Effector CD4-positive, alpha-beta T cell (primary cell): ENCODE measurements around the gene ATP6AP1.
"Not testable (repeated sequence)": the region's sequence is repeated elsewhere in the genome, so short reads cannot be mapped to it uniquely, and the experiment has no call there.

Source experiments
- DNase-seq: peaks from one replicate; pipeline ENCODE4 v3.0.0-alpha.2; 2020
- total RNA-seq: gene quantifications from one replicate; lab custom pipeline; 2026; lab: John Stamatoyannopoulos, UW

ATP6AP1 gene, protein sequence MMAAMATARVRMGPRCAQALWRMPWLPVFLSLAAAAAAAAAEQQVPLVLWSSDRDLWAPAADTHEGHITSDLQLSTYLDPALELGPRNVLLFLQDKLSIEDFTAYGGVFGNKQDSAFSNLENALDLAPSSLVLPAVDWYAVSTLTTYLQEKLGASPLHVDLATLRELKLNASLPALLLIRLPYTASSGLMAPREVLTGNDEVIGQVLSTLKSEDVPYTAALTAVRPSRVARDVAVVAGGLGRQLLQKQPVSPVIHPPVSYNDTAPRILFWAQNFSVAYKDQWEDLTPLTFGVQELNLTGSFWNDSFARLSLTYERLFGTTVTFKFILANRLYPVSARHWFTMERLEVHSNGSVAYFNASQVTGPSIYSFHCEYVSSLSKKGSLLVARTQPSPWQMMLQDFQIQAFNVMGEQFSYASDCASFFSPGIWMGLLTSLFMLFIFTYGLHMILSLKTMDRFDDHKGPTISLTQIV
- 50.3 reads per million, percentile 68 among the genes with 10 or more reads in this experiment for total RNA-seq

DNA sequence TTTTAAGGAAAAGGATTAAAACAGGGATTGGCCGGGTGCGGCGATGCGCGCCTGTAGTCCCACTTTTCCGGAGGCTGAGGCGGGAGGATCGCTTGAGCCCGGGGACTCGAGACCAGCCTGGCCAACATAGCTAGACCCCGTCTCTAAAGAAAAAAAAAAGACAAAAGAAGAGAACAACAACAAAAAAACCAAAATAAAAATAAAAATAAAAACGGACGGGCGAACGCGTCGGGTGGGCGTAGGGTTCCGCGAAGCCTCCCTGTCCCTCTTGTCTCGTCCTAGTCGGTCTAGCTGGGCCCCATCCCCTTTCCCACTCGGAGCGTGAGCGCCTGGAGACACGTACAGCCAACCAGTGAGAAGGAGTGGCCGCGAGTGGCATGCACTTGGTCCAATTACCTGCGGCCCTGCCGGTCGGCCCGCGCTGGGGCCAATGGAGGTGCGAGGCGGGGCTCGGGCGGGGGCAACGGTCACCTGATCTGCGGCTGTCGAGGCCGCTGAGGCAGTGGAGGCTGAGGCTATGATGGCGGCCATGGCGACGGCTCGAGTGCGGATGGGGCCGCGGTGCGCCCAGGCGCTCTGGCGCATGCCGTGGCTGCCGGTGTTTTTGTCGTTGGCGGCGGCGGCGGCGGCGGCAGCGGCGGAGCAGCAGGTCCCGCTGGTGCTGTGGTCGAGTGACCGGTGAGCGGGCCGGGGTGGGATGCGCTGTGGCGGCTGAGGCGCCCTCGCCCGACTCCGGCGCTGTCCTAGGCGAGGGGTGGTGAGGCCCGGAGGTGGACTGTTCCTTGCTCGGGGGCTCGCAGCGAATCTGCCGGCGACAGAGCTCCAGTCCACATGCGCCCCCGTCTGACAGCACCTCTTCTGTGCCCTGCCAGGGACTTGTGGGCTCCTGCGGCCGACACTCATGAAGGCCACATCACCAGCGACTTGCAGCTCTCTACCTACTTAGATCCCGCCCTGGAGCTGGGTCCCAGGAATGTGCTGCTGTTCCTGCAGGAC lies at the start of gene ATP6AP1:
TSS of gene ATP6AP1 (plus strand) at position 502 of the 996 bp plus-strand sequence. CDS start at position 518, 16 bp downstream.
- peak; percentile 79 for DNase-seq

DNA sequence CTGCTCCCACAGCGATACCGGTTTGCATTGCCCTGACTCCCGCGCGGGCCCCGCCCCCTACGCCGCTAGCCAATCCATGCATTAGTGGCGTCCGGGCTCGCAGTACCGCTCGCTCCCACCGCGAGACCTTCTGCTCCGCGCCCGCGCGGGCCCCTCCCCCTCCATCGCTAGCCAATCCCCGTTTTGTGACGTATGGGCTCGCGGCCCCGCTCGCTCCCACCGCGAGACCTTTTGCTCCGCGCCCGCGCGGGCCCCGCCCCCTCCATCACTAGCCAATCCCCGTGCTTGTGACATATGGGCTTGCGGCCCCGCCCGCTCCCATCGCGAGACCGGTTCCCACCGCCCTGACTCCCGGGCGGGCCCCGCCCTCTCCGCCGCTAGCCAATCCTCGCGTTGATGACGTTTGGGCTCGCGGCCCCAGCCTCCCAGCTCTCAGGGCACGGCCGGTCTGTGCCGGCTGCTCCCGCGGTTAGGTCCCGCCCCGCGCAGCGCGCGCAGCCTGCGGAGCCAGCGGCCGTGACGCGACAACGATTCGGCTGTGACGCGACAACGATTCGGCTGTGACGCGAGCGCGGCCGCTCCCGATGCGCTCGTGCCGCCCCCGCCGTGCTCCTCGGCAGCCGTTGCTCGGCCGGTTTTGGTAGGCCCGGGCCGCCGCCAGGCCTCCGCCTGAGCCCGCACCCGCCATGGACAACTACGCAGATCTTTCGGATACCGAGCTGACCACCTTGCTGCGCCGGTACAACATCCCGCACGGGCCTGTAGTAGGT lies 49.5 kb upstream of the ATP6AP1 start, which contains the start of gene EMD:
TSS of gene EMD (plus strand) at position 497 of the 770 bp plus-strand sequence. CDS start at position 687, 190 bp downstream.
- DNase-seq: peak; percentile 93

DNA sequence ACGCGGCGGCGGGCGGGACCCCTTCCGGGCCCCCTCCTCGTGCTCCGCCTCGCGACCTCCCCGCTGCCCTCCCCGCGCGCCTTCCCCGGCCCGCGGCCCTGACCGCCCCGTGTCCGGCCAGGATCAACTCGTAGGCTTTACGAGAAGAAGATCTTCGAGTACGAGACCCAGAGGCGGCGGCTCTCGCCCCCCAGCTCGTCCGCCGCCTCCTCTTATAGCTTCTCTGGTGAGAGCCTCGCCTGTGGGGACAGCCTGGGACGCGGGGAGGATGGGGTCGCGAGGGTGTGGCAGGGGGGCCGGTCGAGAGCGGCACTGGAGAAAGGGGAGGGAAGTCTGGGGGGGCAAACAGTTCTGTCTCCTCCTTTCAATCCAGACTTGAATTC lies 48.9 kb upstream of the ATP6AP1 start:
- no peak for DNase-seq

DNA sequence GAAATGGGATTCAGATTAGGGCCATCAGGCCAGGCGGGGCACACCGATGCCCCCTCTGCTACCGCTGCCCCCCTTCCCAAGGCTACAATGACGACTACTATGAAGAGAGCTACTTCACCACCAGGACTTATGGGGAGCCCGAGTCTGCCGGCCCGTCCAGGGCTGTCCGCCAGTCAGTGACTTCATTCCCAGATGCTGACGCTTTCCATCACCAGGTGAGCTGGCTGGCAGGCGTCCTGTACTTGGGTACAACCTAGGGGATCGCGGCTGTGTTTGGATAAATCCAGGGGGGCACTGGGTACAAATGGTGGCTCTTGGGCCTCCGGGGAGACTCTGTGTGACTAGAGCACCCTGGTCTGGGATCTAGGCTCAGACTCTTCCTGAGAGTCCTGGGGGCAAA lies 48.3 kb upstream of the ATP6AP1 start:
- DNase-seq: no peak

DNA sequence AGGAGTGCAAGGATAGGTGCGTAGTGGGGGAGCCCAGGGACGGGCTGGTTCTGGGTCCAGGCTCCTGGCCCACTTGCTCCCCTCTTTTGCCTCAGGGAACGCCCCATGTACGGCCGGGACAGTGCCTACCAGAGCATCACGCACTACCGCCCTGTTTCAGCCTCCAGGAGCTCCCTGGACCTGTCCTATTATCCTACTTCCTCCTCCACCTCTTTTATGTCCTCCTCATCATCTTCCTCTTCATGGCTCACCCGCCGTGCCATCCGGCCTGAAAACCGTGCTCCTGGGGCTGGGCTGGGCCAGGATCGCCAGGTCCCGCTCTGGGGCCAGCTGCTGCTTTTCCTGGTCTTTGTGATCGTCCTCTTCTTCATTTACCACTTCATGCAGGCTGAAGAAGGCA lies 47.7 kb upstream of the ATP6AP1 start:
- DNase-seq: no peak

DNA sequence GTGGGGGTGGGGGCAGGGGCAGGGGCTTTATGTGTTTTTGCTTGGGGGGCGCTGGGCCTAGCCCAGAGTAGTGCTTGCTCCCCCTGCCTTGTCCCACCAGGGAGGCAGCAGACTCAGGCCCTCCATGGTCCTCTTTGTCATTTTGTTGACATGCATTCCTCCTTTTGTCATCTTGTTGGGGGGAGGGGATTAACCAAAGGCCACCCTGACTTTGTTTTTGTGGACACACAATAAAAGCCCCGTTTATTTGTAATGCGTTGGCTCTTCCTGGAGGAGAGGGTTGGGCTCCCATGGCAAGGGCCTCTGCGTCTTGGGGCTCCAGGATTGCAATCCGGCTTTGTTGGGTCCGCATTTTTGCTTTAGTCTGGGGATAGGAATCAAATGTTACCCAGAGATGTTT lies 47.2 kb upstream of the ATP6AP1 start:
- no peak for DNase-seq

DNA sequence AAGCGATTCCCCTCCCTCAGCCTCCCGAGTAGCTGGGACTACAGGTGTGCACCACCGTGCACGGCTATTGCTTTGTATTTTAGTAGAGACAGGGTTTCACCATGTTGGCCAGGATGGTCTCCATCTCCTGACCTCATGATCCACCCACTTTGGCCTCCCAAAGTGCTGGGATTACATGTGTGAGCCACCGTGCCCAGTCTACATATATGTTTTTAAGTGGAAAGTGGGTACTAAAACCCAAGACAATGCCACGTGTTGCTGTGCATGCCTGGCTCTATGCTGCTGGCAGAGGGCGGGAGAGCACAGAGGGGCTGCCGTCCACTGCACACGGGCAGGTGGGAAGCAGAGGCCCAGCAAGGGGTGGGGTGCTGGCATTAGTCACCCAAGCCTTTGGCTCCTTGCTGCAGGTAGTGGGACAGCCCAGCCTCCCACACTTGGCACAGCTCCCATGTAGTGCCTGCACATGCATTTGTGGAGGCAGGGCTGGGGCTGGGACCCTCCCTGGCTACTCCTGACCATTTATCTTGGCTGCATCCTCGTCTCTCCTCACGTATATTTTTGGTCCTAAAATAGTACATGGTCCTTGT lies 45.9 kb upstream of the ATP6AP1 start:
- no peak for DNase-seq

DNA sequence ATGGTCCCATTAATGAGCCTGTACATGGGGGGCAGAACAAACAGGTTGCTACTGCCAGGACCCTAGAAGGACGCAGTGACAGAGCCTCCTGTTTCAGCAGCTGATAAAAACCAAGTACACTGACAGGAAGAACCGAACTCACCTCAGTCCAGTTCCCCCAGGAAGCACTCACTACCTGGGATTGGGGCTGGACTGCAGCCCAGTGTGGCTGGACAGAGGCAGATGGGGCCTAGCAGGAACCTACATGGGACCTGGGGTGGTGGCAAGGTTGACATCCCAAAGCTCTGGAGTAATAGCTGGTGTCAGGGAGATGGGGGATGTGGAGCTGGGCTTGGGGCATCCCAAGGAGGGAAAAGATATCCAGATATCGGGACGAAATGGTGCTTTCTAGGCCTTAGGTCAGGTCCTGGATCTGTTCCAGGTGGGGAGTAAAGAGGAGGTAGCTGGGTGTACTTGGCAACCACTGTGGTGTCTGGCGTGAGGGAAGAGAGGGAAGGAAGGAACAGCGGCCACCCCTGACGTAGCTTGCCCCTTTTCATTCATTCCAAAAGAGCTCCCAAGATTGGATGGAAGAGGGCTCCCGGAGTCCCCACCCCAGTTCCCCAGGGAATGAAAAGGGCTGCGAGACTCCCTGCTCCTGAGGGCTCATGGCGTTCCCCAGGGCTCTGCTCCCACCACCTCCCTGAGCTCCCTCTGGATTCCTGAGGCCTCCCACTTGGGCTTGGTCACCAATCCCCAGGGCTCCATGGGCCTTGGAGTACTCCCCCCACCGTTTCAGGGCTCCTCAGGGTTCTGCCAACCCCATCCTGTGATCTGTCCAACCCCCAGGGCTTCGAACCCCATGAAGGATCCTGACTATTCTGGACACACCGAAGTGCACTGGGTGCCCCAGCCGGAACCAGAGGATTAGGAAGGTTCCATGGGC lies 44.9 kb upstream of the ATP6AP1 start:
- no peak for DNase-seq

DNA sequence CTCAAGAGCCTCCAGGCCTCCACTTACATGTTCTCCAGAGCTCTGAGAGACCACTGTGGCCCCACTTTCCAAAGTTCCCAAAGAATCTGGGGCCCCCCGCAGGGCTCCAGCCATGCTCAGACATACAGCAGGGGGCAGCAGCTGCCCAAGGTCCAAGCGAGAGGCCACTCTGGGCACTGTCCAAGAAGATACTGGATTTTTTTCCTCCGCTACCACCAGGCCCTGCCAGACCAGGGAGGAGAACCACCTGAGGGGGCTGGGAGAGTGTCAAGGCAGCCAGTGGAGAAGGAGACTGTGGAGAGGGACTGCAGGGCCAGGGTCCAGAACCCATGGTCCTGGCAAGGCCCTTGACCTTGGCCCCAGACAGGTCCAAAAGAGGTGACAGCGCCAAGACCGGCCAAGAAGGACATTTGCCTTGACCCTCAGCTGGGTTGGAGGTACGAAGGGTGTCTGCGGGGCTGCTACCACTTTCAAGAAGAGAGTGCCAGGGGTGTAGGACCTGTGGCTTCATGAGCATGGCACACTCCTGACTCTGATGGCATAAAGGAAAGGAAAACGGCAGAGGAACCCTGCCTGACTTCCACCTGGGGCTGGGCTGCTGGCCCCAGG lies 44.1 kb upstream of the ATP6AP1 start:
- DNase-seq: no peak

DNA sequence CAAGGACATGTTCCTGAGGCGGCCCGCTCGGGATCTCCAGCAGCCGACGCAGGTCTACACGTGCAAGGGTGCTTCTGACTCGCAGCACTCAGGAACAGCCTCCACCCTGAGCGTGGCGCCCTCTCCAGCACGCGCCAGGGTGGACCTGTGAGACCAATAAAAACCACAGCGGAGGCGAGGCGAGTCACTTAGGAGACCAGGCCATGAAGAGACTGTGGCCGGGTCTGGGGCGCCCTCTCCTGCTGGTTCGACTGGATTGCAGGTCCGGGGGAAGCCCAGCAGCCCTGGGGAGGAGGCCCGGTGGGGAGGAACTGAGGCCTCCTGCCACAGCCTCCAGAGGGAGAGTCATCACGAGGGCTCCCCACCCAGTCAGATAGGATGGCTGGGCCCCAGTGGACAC lies 40.4 kb upstream of the ATP6AP1 start:
- DNase-seq: not testable (repeated sequence)

DNA sequence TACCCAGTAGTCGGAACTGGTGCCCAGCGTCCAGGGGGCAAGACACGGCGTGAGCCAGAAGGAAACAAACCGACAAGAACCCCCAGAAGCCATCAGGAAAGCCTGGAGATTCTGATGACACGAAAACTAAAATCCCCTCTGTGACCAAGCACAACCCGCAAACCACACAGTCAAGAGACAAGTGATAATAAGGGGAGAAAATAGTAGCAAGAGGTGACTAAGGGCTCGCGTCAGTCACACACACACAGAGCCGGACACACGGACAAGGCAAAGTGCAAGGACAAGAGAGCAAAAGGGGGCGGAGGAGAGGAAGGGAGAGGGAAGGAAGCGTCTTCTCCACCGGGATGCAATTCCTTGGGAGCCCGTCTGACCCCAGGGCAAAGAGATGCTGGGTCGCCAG lies 39.8 kb upstream of the ATP6AP1 start:
- not testable (repeated sequence) for DNase-seq

DNA sequence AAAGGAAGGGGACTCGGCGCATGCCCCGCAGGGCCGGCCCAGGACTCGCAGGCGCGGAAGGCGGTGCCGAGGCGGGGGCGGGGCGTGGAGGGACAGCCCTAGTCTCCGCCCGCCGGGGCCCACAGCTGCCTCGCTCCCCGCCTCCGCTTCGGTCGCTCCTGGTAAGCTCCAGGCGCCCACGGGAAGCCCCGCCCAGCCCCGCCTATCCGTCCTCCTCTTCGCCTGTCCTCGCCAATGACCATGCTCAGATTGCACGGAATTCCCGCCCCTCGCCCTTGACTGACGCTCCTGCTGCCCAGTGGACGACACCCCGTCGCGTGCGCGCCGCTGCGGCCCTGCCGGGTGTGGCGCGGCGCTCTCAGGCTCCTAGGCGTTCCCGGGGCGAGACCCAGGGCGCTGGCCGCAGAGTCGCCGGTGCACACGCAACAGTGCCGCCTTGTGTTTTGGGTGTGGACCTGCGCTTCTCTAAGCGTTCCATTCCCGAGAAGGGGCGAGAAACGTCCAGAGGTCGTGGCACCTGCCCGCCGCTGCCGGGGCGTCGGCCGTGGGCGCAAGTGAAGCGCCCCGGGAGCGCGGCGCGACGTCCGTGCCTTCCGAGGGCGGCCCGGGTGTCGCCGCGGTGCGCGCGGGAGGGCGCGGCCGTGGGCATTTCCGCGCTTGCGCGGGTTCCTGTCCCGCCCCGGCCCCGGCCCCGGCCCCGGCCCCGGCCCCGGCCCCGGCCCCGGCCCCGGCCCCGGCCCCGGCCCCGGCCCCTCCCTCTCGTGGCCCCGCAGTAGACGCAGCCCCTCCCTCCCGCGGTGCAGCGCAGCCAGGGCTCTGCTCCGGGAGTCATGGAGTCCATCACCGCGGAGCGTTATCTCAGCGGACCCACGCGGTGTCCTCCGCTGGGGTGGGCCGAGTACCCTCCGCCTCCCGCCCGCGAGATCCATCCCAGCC lies 38.4 kb upstream of the ATP6AP1 start:
- DNase-seq: not testable (repeated sequence)

DNA sequence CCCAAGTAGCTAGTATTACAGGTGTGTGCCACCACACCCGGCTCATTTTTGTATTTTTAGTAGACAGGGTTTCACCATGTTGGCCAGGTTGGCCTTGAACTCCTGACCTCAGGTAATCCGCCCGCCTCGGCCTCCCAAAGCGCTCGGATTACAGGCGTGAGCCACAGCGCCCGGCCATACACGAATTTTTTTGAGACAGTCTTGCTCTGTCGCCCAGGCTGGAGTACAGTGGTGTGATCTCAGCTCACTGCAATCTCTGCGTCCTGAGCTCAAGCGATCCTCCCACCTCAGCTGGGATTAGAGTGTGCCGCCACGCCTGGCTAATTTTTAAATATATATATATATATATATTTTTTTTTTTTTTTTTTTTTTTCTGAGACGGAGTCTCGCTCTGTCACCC lies 32.1 kb upstream of the ATP6AP1 start:
- DNase-seq: not testable (repeated sequence)

DNA sequence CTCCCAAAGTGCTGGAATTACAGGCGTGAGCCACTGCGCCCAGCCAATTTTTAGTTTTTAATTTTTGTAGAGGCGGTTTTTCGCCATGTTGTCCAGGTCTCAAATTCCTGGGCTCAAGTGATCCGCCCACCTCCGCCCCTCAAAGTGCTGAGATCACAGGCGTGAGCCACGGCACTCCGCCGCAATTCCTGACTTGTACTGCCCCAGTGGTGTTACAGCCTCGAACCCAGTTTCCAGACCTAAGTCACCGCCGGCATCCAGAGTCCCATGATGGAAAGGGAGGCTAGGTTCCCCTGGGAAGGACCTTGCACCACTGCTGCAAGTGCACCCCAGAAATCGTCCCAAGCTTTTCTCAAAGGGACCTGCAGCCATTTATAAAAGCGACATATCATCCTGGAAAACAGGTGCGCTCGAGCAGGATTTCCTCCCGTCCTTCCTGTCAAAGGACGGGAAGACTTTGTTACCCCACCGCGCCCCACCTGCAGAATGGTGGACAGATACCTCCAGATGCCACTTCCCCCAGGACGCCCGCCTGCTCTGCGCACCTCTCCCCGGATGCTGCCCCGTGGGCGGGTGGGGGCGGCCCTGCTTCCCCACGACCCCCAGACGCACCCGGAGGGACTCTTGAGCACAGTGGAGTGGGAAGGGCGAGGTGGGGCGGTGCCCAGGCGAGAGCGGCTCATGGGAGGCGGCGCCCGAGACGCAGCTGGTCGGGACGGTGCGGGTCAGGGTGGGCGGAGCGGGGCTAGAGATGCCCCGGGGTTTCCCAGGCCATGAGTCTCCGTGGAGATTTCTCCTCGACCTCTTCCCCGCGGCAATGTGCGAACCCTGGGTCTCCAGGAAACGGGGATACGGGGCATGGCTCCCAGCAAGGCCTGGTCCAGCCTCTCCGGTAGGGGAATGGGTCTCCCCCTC lies 31.2 kb upstream of the ATP6AP1 start:
- no peak for DNase-seq

DNA sequence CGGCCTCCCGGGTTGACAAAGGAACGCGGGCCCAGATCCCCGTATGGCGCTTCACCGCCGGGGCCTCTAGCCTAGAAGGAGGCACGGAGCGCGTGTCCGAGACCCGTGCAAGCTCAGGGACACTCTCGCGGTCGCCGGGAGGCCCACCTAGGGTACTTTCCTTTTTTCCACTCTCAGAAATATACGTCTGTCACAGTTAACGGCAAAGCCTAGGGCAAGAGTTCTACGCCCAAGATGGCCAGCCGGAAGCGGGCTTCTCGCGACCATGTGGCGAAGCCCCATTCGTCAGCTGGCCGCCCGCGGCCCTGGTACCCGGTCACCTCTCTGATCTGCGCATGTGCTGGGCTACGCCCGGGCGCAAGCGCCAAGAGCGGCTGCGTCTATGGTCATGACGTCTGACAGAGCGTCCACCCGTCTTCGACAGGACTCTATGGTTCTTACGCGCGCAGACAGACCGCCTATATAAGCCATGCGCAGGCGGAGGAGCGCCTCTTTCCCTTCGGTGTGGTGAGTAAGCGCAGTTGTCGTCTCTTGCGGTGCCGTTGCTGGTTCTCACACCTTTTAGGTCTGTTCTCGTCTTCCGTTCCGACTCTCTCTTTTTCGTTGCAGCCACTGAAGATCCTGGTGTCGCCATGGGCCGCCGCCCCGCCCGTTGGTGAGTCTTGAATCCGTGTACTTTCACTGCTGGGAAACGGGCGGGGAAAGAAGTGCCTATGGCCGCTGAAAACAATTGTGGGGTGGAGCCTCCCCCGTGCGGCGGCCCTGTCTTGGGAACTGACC lies 30.4 kb upstream of the ATP6AP1 start, which contains the start of gene RPL10:
TSS of gene RPL10 (plus strand) at position 490 of the 780 bp plus-strand sequence. CDS start at position 633, 143 bp downstream.
- DNase-seq: peak; percentile 79

DNA sequence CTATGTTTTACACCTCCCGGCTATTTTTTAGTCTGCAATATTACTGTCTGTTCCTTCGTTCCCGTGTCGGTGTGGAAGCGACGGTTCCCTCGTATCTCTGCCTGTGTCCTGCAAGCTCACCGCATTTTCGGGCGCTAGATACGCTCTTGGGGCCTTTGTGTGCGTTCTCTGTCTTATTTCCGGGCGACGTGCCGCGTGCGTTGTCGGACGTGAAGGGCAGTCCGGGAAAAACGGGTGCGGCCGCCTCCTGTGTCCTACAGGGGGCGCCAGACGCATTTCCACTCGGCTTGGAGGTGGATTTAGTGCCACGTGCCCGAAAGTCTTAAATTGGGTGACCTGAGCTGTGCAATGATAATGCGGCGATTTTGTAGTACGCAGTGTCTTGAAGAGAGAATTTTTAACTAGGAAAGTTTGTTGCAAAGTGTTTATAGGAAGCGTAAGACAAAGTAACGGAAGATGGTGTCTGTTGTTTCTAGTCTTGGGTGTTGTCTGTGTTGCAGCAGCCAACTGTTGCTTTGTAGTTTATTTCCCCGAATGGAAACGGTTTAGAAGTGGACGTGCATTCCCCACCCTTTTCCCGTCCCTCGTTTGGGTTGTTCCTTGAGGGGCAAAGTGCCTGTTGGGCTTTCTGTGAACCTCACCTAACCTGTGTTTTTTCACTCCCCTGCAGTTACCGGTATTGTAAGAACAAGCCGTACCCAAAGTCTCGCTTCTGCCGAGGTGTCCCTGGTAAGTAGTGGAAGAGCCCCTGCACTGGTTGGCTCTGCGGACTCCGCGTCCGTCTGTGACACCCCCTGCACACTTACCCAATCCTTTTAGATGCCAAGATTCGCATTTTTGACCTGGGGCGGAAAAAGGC lies 29.6 kb upstream of the ATP6AP1 start:
- peak; percentile 66 for DNase-seq
